Measurements from ENCODE around the gene UGP2. TPM values are rescaled to one million over a fixed set of nuclear protein-coding genes. Genes with fewer than 3 reads are reported as not detected.

UGP2 gene
- total RNA-seq, 1 experiment from 2014 or later, result 883 TPM

DNA sequence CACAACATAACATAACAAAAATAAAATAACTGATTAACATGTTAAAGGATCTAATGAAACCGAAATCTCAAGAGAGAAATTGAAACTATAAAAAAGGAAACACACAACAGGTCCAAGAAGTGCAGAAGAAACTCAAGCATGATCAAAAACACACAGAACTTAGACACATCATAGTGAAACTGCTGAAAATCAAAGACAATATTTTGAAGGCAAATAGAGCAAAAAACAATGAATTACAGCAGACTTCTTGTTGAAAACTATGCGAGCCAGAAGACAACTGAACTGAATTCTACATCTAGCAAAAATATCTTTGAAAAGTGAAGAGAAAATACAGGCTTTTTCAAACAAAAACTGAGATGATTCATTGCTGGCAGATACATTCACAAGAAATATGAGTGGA is 61.3 kb downstream of the UGP2 start:
- H3K27me3 ChIP-seq (ENCODE audit: insufficient read depth, low read length), result no peaks in the 10 kb centered on the region
- no peak overlapping the region for H4K91ac ChIP-seq (ENCODE audit: insufficient read length, low read depth, low read length)
- no peak for DNase-seq
- no peak overlapping the region for H3T11ph ChIP-seq (ENCODE audit: low read length)
- H2BK15ac ChIP-seq (ENCODE audit: low read depth, low read length), result no peak overlapping the region
- no peak overlapping the region for H3K18ac ChIP-seq (ENCODE audit: insufficient read length, low read depth, low read length)
- H3K9me3 Mint-ChIP-seq, result peaks cover 14 to 24% of the 10 kb centered on the region in 2 experiments
- no peaks in the 10 kb centered on the region for H3K9me3 ChIP-seq (ENCODE audit: control insufficient read depth, low read depth, low read length)
- H3K36me3 Mint-ChIP-seq (ENCODE audit: insufficient read depth in 1 of 3, low read depth in 3 of 3), result peaks cover 34 to 64% (median 41%) of the 10 kb centered on the region in 3 experiments
- H3K14ac ChIP-seq (ENCODE audit: insufficient read depth, low read length), result no peak overlapping the region
- H3K79me1 ChIP-seq (ENCODE audit: insufficient read depth, low read depth, low read length, poor library complexity, severe bottlenecking), result no peaks in the 10 kb centered on the region
- no peak overlapping the region for H3K4ac ChIP-seq (ENCODE audit: low read depth, low read length)
- H3K23me2 ChIP-seq (ENCODE audit: insufficient read length, low read depth, low read length, poor library complexity, severe bottlenecking), result no peaks in the 10 kb centered on the region
- no peak overlapping the region for H2BK20ac ChIP-seq (ENCODE audit: low read depth, low read length, poor library complexity, severe bottlenecking)
- no peaks in the 10 kb centered on the region for H4K20me1 ChIP-seq (ENCODE audit: control insufficient read depth, insufficient read depth, insufficient read length)
- WGBS (ENCODE audit: extremely low coverage, insufficient read length, low lambda C conversion rate), result no CpG with 5 or more reads among the region's 2 CpGs
- H3K27me3 Mint-ChIP-seq (ENCODE audit: low read depth), result no peaks in the 10 kb centered on the region
- H2BK120ac ChIP-seq (ENCODE audit: low read depth, low read length, poor library complexity, severe bottlenecking), result no peak overlapping the region
- H3K4me1 ChIP-seq (ENCODE audit: insufficient read depth, low read length), result no peaks in the 10 kb centered on the region
- no peak overlapping the region for H4K5ac ChIP-seq (ENCODE audit: insufficient read length, low read depth, low read length)
- H2BK5ac ChIP-seq (ENCODE audit: insufficient read length, low read length), result no peak overlapping the region
- H3K27ac Mint-ChIP-seq, result no peak overlapping the region
- TF ChIP-seq, protein P1, sequence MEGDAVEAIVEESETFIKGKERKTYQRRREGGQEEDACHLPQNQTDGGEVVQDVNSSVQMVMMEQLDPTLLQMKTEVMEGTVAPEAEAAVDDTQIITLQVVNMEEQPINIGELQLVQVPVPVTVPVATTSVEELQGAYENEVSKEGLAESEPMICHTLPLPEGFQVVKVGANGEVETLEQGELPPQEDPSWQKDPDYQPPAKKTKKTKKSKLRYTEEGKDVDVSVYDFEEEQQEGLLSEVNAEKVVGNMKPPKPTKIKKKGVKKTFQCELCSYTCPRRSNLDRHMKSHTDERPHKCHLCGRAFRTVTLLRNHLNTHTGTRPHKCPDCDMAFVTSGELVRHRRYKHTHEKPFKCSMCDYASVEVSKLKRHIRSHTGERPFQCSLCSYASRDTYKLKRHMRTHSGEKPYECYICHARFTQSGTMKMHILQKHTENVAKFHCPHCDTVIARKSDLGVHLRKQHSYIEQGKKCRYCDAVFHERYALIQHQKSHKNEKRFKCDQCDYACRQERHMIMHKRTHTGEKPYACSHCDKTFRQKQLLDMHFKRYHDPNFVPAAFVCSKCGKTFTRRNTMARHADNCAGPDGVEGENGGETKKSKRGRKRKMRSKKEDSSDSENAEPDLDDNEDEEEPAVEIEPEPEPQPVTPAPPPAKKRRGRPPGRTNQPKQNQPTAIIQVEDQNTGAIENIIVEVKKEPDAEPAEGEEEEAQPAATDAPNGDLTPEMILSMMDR (conservative IDR thresholded peaks at IDR 0.05), result no peak
- H3K23ac ChIP-seq (ENCODE audit: insufficient read length, low read depth, low read length), result no peak overlapping the region
- H2AK5ac ChIP-seq (ENCODE audit: insufficient read length, low read length), result no peak overlapping the region
- no peak overlapping the region for H3K9ac ChIP-seq (ENCODE audit: extremely low read depth, insufficient read length, low read length)
- no peaks in the 10 kb centered on the region for H3K79me2 ChIP-seq (ENCODE audit: insufficient read depth, low read length)
- H3K4me2 ChIP-seq (ENCODE audit: insufficient read depth, insufficient read length, low read length), result no peak overlapping the region
- H4K8ac ChIP-seq (replicated peaks; ENCODE audit: insufficient read length, low read depth, low read length), result no peak overlapping the region
- no peak overlapping the region for H3K27ac ChIP-seq (ENCODE audit: insufficient read length, low read depth, low read length)
- H3K56ac ChIP-seq (ENCODE audit: insufficient read length, low read depth, low read length), result no peak overlapping the region
- H2AFZ ChIP-seq (ENCODE audit: low read length), result no peak overlapping the region
- H2BK12ac ChIP-seq (ENCODE audit: insufficient read length, low read depth, low read length), result no peak overlapping the region
- H3K4me3 Mint-ChIP-seq, result no peak overlapping the region
- H3K4me1 Mint-ChIP-seq, result peaks cover 2 to 4% of the 10 kb centered on the region in 2 experiments; a peak in 2 of 4 replicates

All from H9 (cell line).